Loucy (cell line): ENCODE results near the gene HEXIM1.

ENCODE experiments used
- H2AFZ ChIP-seq: fragments of 200-600 bp; sonication (generic); 2 replicates; pipeline ENCODE4 v1.6.0; 2016; ENCODE audit warnings: antibody characterized with exemption, mild to moderate bottlenecking, low read length, moderate library complexity
- H3F3A ChIP-seq: fragments of 200-600 bp; 2 replicates; pipeline ENCODE4 v1.6.0; 2016; ENCODE audit warnings: antibody characterized with exemption, low read depth, mild to moderate bottlenecking
- H3K27me3 ChIP-seq: fragments of 200-600 bp; sonication (generic); 2 replicates; pipeline ENCODE4 v1.6.1; 2014; ENCODE audit warnings: low read length, mild to moderate bottlenecking; ENCODE audit not compliant: insufficient read depth, poor library complexity, severe bottlenecking
- H3K36me3 ChIP-seq: fragments of 200-600 bp; sonication (generic); 2 replicates; pipeline ENCODE4 v1.6.1; 2016; ENCODE audit warnings: low read length; ENCODE audit not compliant: insufficient read depth
- H3K4me1 ChIP-seq: fragments of 200-600 bp; sonication (generic); 2 replicates; pipeline ENCODE4 v1.5.1; 2014; ENCODE audit warnings: low read length, mild to moderate bottlenecking; ENCODE audit not compliant: insufficient read depth, poor library complexity, severe bottlenecking
- H3K4me2 ChIP-seq: fragments of 200-600 bp; sonication (generic); 2 replicates; pipeline ENCODE4 v1.6.0; 2014; ENCODE audit warnings: antibody characterized with exemption, low read length, low read depth, mild to moderate bottlenecking; ENCODE audit not compliant: poor library complexity, severe bottlenecking
- H3K4me3 ChIP-seq: fragments of 200-600 bp; sonication (generic); 2 replicates; pipeline ENCODE4 v1.5.1; 2014; ENCODE audit warnings: low read length, mild to moderate bottlenecking, mixed read lengths; ENCODE audit not compliant: poor library complexity, severe bottlenecking
- H3K79me2 ChIP-seq: fragments of 200-600 bp; sonication (generic); 2 replicates; pipeline ENCODE4 v1.6.1; 2014; ENCODE audit warnings: low read length; ENCODE audit not compliant: insufficient read depth
- H3K9ac ChIP-seq: fragments of 200-600 bp; sonication (generic); 2 replicates; pipeline ENCODE4 v1.6.0; 2014; ENCODE audit warnings: mild to moderate bottlenecking, low read depth, low read length, moderate library complexity; ENCODE audit not compliant: poor library complexity, severe bottlenecking
- H3K9me2 ChIP-seq: fragments of 200-600 bp; sonication (generic); replicated peaks from 2 replicates; pipeline ENCODE4 v1.6.1; 2016; ENCODE audit warnings: low read depth, low read length, mixed read lengths
- H3K9me3 ChIP-seq: fragments of 200-600 bp; sonication (generic); 2 replicates; pipeline ENCODE4 v1.6.1; 2014; ENCODE audit warnings: mild to moderate bottlenecking, antibody characterized with exemption, low read length, low read depth; ENCODE audit not compliant: insufficient read depth
- H4K20me1 ChIP-seq: fragments of 200-600 bp; sonication (generic); 2 replicates; pipeline ENCODE4 v1.6.0; 2014; ENCODE audit warnings: antibody characterized with exemption, low read length, mild to moderate bottlenecking; ENCODE audit not compliant: insufficient read depth, poor library complexity, severe bottlenecking
- CTCF ChIP-seq: fragments of 200-600 bp; sonication (generic); conservative IDR thresholded peaks from 2 replicates; pipeline ENCODE4 v1.5.1; 2014; ENCODE audit warnings: mild to moderate bottlenecking, antibody characterized with exemption, low read length
- EZH2phosphoT487 ChIP-seq: fragments of 200-600 bp; IDR thresholded peaks from 2 replicates; pipeline ENCODE4 v1.6.1; 2018; ENCODE audit warnings: antibody characterized with exemption, mild to moderate bottlenecking, moderate library complexity, borderline replicate concordance

HEXIM1 gene

GRCh38 chr17:45172232-45172540 is 23.9 kb downstream of the HEXIM1 start:
- no peaks in the 10 kb centered on the region for H3K79me2 ChIP-seq
- H3K27me3 ChIP-seq, result no peaks in the 10 kb centered on the region
- H3K36me3 ChIP-seq, result no peaks in the 10 kb centered on the region
- peak overlapping the region; percentile 54; the same call in 1 of the 2 replicates for H2AFZ ChIP-seq
- H3K9me3 ChIP-seq, result no peaks in the 10 kb centered on the region
- H3K4me1 ChIP-seq, result peaks cover 35% of the 10 kb centered on the region
- peak overlapping the region; percentile 78 for H3K4me3 ChIP-seq
- no peaks in the 10 kb centered on the region for H4K20me1 ChIP-seq
- H3K9me2 ChIP-seq, result no peaks in the 10 kb centered on the region
- H3K4me2 ChIP-seq, result peak overlapping the region; percentile 82
- H3F3A ChIP-seq, result no peaks in the 10 kb centered on the region
- peak overlapping the region; percentile 85 for H3K9ac ChIP-seq
- TF ChIP-seq CTCF (no peak), EZH2phosphoT487 (no peak)

- Histone ChIP-seq H4K20me1 (no peaks in the 10 kb centered on the region), H3K79me2 (no peaks in the 10 kb centered on the region), H3K4me2 (peak overlapping the region; percentile 82), H3K9me3 (no peaks in the 10 kb centered on the region), H3K36me3 (no peaks in the 10 kb centered on the region), H3K4me3 (peak overlapping the region; percentile 78), H3K9me2 (no peaks in the 10 kb centered on the region), H2AFZ (peak overlapping the region; percentile 54; the same call in 1 of the 2 replicates), H3K27me3 (no peaks in the 10 kb centered on the region), H3K4me1 (peaks cover 35% of the 10 kb centered on the region), H3F3A (no peaks in the 10 kb centered on the region), H3K9ac (peak overlapping the region; percentile 85)
- TF ChIP-seq EZH2phosphoT487 (no peak), CTCF (peak; percentile 16; the same call in 1 of the 2 replicates)
Measured at GRCh38 chr17:45172541-45173286, 24.4 kb downstream of the HEXIM1 start.

- no peaks in the 10 kb centered on the region for H4K20me1 ChIP-seq
- no peak for TF ChIP-seq CTCF
- TF ChIP-seq EZH2phosphoT487, result no peak
- H3K4me1 ChIP-seq, result peaks cover 35% of the 10 kb centered on the region
- no peaks in the 10 kb centered on the region for H3F3A ChIP-seq
- no peaks in the 10 kb centered on the region for H3K9me2 ChIP-seq
- peak overlapping the region; percentile 40 for H3K4me2 ChIP-seq
- no peak overlapping the region for H3K4me3 ChIP-seq
- H3K9ac ChIP-seq, result no peak overlapping the region
- no peaks in the 10 kb centered on the region for H3K27me3 ChIP-seq
- no peaks in the 10 kb centered on the region for H3K36me3 ChIP-seq
- H2AFZ ChIP-seq, result peak overlapping the region; percentile 76
- H3K79me2 ChIP-seq, result no peaks in the 10 kb centered on the region
- no peaks in the 10 kb centered on the region for H3K9me3 ChIP-seq
Measured at GRCh38 chr17:45175759-45176115, 27.5 kb downstream of the HEXIM1 start.
